GM12878 (cell line): ENCODE data around the gene IQGAP2. TPM values are rescaled to one million over a fixed set of nuclear protein-coding genes. Genes with fewer than 3 reads are reported as not detected.

Experiments
- ATAC-seq: fragments of 200-7000 bp; cut with Tn5 transposase; 3 replicates; pipeline ENCODE4 v1.9.1; 2020; ENCODE audit warnings: mild to moderate bottlenecking, moderate library complexity
- BruUV-seq: library from RNA; stranded (reverse); fragments of 400-500 nt; replicated peaks from 2 replicates; lab custom pipeline; 2021; lab: Mats Ljungman, UMichigan
- CTCF ChIA-PET: fragments of 300-600 bp; sonication (Branson Sonifier 250); formaldehyde crosslinking; extraction: SDS; loops from one replicate; lab custom pipeline; 2021; ENCODE audit warnings: inconsistent platforms; lab: Yijun Ruan, JAX
- POLR2A ChIA-PET: fragments of 350-600 bp; formaldehyde crosslinking; extraction: SDS; loops from one replicate; lab custom pipeline; 2021; ENCODE audit warnings: inconsistent platforms; lab: Charles Lee
- RAD21 ChIA-PET: fragments of 300-600 bp; sonication (Branson Sonifier 250); formaldehyde crosslinking; loops from one replicate; lab custom pipeline; 2023; ENCODE audit warnings: antibody characterized with exemption; ENCODE audit not compliant: unreplicated experiment; lab: Charles Lee
- SMC1A ChIA-PET: fragments of 300-600 bp; sonication (Branson Sonifier 250); formaldehyde crosslinking; loops from one replicate; lab custom pipeline; 2023; ENCODE audit not compliant: unreplicated experiment, uncharacterized antibody; lab: Charles Lee
- DNase-seq: peaks from one replicate; pipeline ENCODE4 v3.0.0-alpha.2; 2011; ENCODE audit warnings: low read depth, low spot score
- FAIRE-seq: peaks from 3 replicates; lab custom pipeline; 2011; peaks lifted over from hg19 to GRCh38; lab: Jason Lieb, UNC
- H2AFZ ChIP-seq: 2 replicates; pipeline ENCODE4 v1.6.0; 2011; ENCODE audit warnings: low read depth, low read length, control low read depth; ENCODE audit not compliant: control insufficient read depth
- H3K27ac ChIP-seq: 2 replicates; pipeline ENCODE4 v1.5.1; 2011; ENCODE audit warnings: control low read depth; ENCODE audit not compliant: control insufficient read depth, insufficient read depth
- H3K27me3 ChIP-seq, 2 experiments: replicated peaks in 1 of 2; 2 replicates each; pipeline versions ENCODE4 v1.6.0 to v1.6.1; 2011; ENCODE audit warnings: low read length in 1 of 2; ENCODE audit not compliant: control insufficient read depth in 2 of 2, insufficient read depth in 2 of 2
- H3K36me3 ChIP-seq, 2 experiments: 2 replicates each; pipeline ENCODE4 v1.5.1; 2011; ENCODE audit warnings: low read length in 1 of 2; ENCODE audit not compliant: control insufficient read depth in 2 of 2, insufficient read depth in 2 of 2
- H3K4me1 ChIP-seq: 2 replicates; pipeline ENCODE4 v1.6.1; 2011; ENCODE audit warnings: mild to moderate bottlenecking, low read length, moderate library complexity, mixed read lengths; ENCODE audit not compliant: control insufficient read depth, insufficient read depth
- H3K4me2 ChIP-seq: 2 replicates; pipeline ENCODE4 v1.6.0; 2011; ENCODE audit warnings: control low read depth; ENCODE audit not compliant: control insufficient read depth, insufficient read depth
- H3K4me3 ChIP-seq: fragments of 200-600 bp; sonication (generic); 2 replicates; pipeline ENCODE4 v1.5.1; 2016
- H3K79me2 ChIP-seq: 2 replicates; pipeline ENCODE4 v1.6.0; 2011; ENCODE audit warnings: low read length; ENCODE audit not compliant: control insufficient read depth, insufficient read depth
- H3K9ac ChIP-seq: 2 replicates; pipeline ENCODE4 v1.8.0; 2011; ENCODE audit warnings: low read length, control low read depth, mixed read lengths; ENCODE audit not compliant: control insufficient read depth, insufficient read depth
- H3K9me3 ChIP-seq: replicated peaks from 3 replicates; pipeline ENCODE4 v1.5.1; 2011; ENCODE audit warnings: mild to moderate bottlenecking, low read length; ENCODE audit not compliant: control insufficient read depth, insufficient read depth
- H4K20me1 ChIP-seq: 2 replicates; pipeline ENCODE4 v1.6.0; 2011; ENCODE audit not compliant: control insufficient read depth, insufficient read depth
- BHLHE40 ChIP-seq, 2 experiments: fragments of 450-650 bp in 1 of 2; IDR thresholded peaks; 2 replicates each; pipeline ENCODE4 v1.6.1; 2011 to 2017; ENCODE audit warnings: low read depth in 2 of 2, borderline replicate concordance in 1 of 2, improper control_type of control experiment in 1 of 2, low read length in 1 of 2, mild to moderate bottlenecking in 1 of 2
- BRCA1 ChIP-seq: IDR thresholded peaks from 2 replicates; pipeline ENCODE4 v1.6.1; 2011; ENCODE audit warnings: low read depth, low read length, improper control_type of control experiment
- CREB1 ChIP-seq: IDR thresholded peaks from 2 replicates; pipeline ENCODE4 v1.6.1; 2012; ENCODE audit warnings: low read depth, mild to moderate bottlenecking, inconsistent platforms
- EGR1 ChIP-seq, 2 experiments: IDR thresholded peaks; 1 replicate in 1 of 2; 2 replicates in 1 of 2; pipeline ENCODE4 v1.6.1; 2011 to 2012; ENCODE audit warnings: low read depth in 2 of 2, low read length in 2 of 2, borderline replicate concordance in 1 of 2, mild to moderate bottlenecking in 1 of 2, moderate library complexity in 1 of 2
- HCFC1 ChIP-seq: fragments of 150-350 bp; IDR thresholded peaks from 2 replicates; pipeline ENCODE4 v1.6.1; 2014; ENCODE audit warnings: low read length
- MTA2 ChIP-seq: fragments of 450-650 bp; IDR thresholded peaks from 2 replicates; pipeline ENCODE4 v1.6.1; 2016; ENCODE audit warnings: low read depth, mild to moderate bottlenecking, moderate library complexity
- NFYA ChIP-seq: IDR thresholded peaks from 2 replicates; pipeline ENCODE4 v1.6.1; 2011; ENCODE audit warnings: low read depth, mild to moderate bottlenecking, low read length, improper control_type of control experiment, borderline replicate concordance
- SMAD5 ChIP-seq: IDR thresholded peaks from 2 replicates; pipeline ENCODE4 v1.6.1; 2016; ENCODE audit warnings: antibody characterized with exemption, low read depth
- TARDBP ChIP-seq: IDR thresholded peaks from 2 replicates; pipeline ENCODE4 v1.6.1; 2016; ENCODE audit warnings: borderline replicate concordance
- ZBED1 ChIP-seq: IDR thresholded peaks from 2 replicates; pipeline ENCODE4 v1.6.1; 2016; ENCODE audit warnings: borderline replicate concordance
- ZSCAN29 ChIP-seq: fragments of 450-650 bp; IDR thresholded peaks from 2 replicates; pipeline ENCODE4 v1.6.1; 2017; ENCODE audit warnings: mild to moderate bottlenecking, moderate library complexity
- WGBS: methylation state at CpG from one replicate; pipeline ENCODE4 v1.1.6; 2016; ENCODE audit warnings: low lambda C conversion rate; ENCODE audit not compliant: insufficient replicate concordance, insufficient coverage; ENCODE audit errors: missing lambda C conversion rate; 5-methylcytosine and 5-hydroxymethylcytosine counted together
- in situ Hi-C: fragments of 300-500 bp; cut with MboI; formaldehyde crosslinking; loops from 9 replicates; pipeline ENCODE4 v1.14.3; 2018; ENCODE audit warnings: mixed read lengths
- intact Hi-C: fragments of 100-400 bp; cut with micrococcal nuclease; formaldehyde crosslinking; loops from one replicate; pipeline ENCODE4 v1.14.2; 2022; ENCODE audit not compliant: unreplicated experiment
- polyA plus RNA-seq, 11 experiments: library from polyadenylated mRNA; depleted of rRNA in 4 of 11; unstranded in 6 of 11; stranded (reverse) in 5 of 11; fragments of >200 nt; fragmentation: Nextera tagmentation in 4 of 11; fragmentation: Illumina TruSeq in 1 of 11; extraction: Ambion mirVana in 4 of 11; extraction: Trizol in 1 of 11; gene quantifications; 1 replicate in 1 of 11; 2 replicates in 10 of 11; pipeline versions ENCODE4 v1.2.1 to v1.2.3, GENCODE V29; 2011 to 2016; ENCODE audit warnings: inconsistent platforms in 2 of 11, missing spikeins in 2 of 11, low read depth in 1 of 11
- total RNA-seq, 4 experiments: library from RNA; depleted of rRNA in 3 of 4; stranded (reverse); fragments of >200 nt in 3 of 4; fragmentation: Illumina TruSeq in 1 of 4; extraction: Trizol in 1 of 4; gene quantifications; 2 replicates each; pipeline versions ENCODE4 v1.2.1 to v1.2.3, GENCODE V29; 2013 to 2021
- TF ChIP-seq, protein P1 (sequence below): fragments of 150-350 bp; IDR thresholded peaks from 2 replicates; pipeline ENCODE4 v1.6.1; 2016; ENCODE audit warnings: low read depth, low read length
- TF ChIP-seq, protein P2 (sequence below): fragments of 450-650 bp; IDR thresholded peaks from 2 replicates; pipeline ENCODE4 v1.6.1; 2017; ENCODE audit warnings: mild to moderate bottlenecking
- TF ChIP-seq, protein P3 (sequence below): fragments of 450-650 bp; formaldehyde crosslinking; IDR thresholded peaks from 2 replicates; pipeline ENCODE4 v1.4.0; 2022; ENCODE audit warnings: mild to moderate bottlenecking, moderate library complexity
- TF ChIP-seq, protein P4 (sequence below): IDR thresholded peaks from 2 replicates; pipeline ENCODE4 v1.6.1; 2012; ENCODE audit warnings: low read length, inconsistent platforms

IQGAP2 gene
- total and polyA plus RNA-seq, 10 of the 15 experiments (the other 5 are each of a cell fraction or from before 2014, with no cell fraction given) = 14.5 to 41.4 (median 21.8) TPM

DNA sequence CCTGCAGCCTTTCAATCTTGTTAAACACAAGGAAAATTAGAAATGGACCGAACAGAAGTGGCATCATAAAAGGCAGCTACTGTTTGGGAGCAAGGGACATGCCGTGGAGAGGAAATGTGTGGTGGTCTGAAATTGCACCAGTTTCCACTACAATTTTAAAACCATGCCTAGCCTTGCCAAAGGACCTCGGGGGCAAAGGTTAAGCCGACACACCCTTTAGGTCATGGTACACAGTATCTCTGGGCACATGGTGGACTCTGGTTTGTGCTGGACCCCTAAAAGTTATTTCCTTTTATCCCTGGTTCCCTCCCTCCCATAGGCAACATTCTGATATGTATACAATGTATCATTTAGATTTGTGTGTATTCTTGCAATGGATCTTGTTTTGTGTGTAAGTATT, 142.1 kb downstream of the IQGAP2 start:
- Histone ChIP-seq H3K27me3 (no peaks in the 10 kb centered on the region), H3K9me3 (no peaks in the 10 kb centered on the region), H2AFZ (no peak overlapping the region), H3K36me3 (no peaks in the 10 kb centered on the region), H3K79me2 (peaks cover 1% of the 10 kb centered on the region), H3K4me1 (peaks cover 37% of the 10 kb centered on the region), H3K4me2 (no peak overlapping the region), H3K9ac (no peak overlapping the region), H3K27ac (no peak overlapping the region), H4K20me1 (no peaks in the 10 kb centered on the region), H3K4me3 (no peak overlapping the region)
- SMC1A ChIA-PET = interaction anchor here (1.2 to 4.1 kb wide), 3 partner anchors 10 to 141 kb away, joined by 5 to 52 read pairs (median 50); partner anchors contain the start of gene IQGAP2
- in situ Hi-C loops (no loop called here), intact Hi-C loops (no loop called here)
- POLR2A ChIA-PET = interaction anchor here (0.6 kb wide), 1 partner anchor 81 kb away, joined by 3 read pairs; no protein-coding TSS in a partner anchor
- no peak for ATAC-seq
- CTCF ChIA-PET = interaction anchor here (2.0 to 4.4 kb wide), 2 partner anchors 37 to 370 kb away, joined by 7 to 65 read pairs; no protein-coding TSS in a partner anchor
- DNase-seq = no peak
- RAD21 ChIA-PET = interaction anchor here (1.4 to 4.4 kb wide), 3 partner anchors 139 to 246 kb away, joined by 4 to 40 read pairs (median 23); partner anchors contain the start of gene IQGAP2
- no peak for FAIRE-seq
- 88% methylated on average over 4 of the region's 4 CpGs for WGBS
- no TSS peak for BruUV-seq
- TF ChIP-seq TARDBP (no peak), ZBED1 (no peak), SMAD5 (no peak), MTA2 (no peak), CREB1 (no peak), NFYA (no peak), HCFC1 (no peak), EGR1 (IDR thresholded peaks at IDR 0.05; ENCODE audit: borderline replicate concordance in 1 of 2, low read depth in 2 of 2, low read length in 2 of 2) (no peak), BRCA1 (no peak), ZSCAN29 (no peak), BHLHE40 (IDR thresholded peaks at IDR 0.05; ENCODE audit: borderline replicate concordance in 1 of 2, low read depth in 2 of 2, low read length in 1 of 2) (no peak)
- TF ChIP-seq, protein P1, sequence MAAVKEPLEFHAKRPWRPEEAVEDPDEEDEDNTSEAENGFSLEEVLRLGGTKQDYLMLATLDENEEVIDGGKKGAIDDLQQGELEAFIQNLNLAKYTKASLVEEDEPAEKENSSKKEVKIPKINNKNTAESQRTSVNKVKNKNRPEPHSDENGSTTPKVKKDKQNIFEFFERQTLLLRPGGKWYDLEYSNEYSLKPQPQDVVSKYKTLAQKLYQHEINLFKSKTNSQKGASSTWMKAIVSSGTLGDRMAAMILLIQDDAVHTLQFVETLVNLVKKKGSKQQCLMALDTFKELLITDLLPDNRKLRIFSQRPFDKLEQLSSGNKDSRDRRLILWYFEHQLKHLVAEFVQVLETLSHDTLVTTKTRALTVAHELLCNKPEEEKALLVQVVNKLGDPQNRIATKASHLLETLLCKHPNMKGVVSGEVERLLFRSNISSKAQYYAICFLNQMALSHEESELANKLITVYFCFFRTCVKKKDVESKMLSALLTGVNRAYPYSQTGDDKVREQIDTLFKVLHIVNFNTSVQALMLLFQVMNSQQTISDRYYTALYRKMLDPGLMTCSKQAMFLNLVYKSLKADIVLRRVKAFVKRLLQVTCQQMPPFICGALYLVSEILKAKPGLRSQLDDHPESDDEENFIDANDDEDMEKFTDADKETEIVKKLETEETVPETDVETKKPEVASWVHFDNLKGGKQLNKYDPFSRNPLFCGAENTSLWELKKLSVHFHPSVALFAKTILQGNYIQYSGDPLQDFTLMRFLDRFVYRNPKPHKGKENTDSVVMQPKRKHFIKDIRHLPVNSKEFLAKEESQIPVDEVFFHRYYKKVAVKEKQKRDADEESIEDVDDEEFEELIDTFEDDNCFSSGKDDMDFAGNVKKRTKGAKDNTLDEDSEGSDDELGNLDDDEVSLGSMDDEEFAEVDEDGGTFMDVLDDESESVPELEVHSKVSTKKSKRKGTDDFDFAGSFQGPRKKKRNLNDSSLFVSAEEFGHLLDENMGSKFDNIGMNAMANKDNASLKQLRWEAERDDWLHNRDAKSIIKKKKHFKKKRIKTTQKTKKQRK = no peak
- TF ChIP-seq, protein P2, sequence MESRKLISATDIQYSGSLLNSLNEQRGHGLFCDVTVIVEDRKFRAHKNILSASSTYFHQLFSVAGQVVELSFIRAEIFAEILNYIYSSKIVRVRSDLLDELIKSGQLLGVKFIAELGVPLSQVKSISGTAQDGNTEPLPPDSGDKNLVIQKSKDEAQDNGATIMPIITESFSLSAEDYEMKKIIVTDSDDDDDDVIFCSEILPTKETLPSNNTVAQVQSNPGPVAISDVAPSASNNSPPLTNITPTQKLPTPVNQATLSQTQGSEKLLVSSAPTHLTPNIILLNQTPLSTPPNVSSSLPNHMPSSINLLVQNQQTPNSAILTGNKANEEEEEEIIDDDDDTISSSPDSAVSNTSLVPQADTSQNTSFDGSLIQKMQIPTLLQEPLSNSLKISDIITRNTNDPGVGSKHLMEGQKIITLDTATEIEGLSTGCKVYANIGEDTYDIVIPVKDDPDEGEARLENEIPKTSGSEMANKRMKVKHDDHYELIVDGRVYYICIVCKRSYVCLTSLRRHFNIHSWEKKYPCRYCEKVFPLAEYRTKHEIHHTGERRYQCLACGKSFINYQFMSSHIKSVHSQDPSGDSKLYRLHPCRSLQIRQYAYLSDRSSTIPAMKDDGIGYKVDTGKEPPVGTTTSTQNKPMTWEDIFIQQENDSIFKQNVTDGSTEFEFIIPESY = no peak
- TF ChIP-seq, protein P3, sequence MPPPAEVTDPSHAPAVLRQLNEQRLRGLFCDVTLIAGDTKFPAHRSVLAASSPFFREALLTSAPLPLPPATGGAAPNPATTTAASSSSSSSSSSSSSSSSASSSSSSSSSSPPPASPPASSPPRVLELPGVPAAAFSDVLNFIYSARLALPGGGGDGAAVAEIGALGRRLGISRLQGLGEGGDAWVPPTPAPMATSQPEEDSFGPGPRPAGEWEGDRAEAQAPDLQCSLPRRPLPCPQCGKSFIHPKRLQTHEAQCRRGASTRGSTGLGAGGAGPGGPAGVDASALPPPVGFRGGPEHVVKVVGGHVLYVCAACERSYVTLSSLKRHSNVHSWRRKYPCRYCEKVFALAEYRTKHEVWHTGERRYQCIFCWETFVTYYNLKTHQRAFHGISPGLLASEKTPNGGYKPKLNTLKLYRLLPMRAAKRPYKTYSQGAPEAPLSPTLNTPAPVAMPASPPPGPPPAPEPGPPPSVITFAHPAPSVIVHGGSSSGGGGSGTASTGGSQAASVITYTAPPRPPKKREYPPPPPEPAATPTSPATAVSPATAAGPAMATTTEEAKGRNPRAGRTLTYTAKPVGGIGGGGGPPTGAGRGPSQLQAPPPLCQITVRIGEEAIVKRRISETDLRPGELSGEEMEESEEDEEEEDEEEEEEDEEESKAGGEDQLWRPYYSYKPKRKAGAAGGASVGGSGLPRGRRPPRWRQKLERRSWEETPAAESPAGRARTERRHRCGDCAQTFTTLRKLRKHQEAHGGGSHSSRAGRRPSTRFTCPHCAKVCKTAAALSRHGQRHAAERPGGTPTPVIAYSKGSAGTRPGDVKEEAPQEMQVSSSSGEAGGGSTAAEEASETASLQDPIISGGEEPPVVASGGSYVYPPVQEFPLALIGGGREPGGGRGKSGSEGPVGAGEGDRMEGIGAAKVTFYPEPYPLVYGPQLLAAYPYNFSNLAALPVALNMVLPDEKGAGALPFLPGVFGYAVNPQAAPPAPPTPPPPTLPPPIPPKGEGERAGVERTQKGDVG (CRISPR knock-in tag) = no peak
- TF ChIP-seq, protein P4, sequence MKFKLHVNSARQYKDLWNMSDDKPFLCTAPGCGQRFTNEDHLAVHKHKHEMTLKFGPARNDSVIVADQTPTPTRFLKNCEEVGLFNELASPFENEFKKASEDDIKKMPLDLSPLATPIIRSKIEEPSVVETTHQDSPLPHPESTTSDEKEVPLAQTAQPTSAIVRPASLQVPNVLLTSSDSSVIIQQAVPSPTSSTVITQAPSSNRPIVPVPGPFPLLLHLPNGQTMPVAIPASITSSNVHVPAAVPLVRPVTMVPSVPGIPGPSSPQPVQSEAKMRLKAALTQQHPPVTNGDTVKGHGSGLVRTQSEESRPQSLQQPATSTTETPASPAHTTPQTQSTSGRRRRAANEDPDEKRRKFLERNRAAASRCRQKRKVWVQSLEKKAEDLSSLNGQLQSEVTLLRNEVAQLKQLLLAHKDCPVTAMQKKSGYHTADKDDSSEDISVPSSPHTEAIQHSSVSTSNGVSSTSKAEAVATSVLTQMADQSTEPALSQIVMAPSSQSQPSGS = no peak
